Activated naive CD4-positive, alpha-beta T cell treated with Interleukin-2 at 50 U/mL for 16 hours (primary cell): ENCODE data around the gene FAM229A.
"Not testable (repeated sequence)": the region's sequence is repeated elsewhere in the genome, so short reads cannot be mapped to it uniquely, and the experiment has no call there.

ENCODE experiments used
- DNase-seq: peaks from one replicate; pipeline ENCODE4 v3.0.0-alpha.2; 2020

FAM229A gene, protein sequence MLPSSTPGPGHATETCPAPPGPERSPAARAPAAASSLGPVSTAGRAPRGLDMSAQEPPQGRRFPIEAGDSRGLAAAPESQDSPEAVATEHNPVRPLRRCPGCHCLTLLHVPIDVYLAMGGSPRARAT

DNA sequence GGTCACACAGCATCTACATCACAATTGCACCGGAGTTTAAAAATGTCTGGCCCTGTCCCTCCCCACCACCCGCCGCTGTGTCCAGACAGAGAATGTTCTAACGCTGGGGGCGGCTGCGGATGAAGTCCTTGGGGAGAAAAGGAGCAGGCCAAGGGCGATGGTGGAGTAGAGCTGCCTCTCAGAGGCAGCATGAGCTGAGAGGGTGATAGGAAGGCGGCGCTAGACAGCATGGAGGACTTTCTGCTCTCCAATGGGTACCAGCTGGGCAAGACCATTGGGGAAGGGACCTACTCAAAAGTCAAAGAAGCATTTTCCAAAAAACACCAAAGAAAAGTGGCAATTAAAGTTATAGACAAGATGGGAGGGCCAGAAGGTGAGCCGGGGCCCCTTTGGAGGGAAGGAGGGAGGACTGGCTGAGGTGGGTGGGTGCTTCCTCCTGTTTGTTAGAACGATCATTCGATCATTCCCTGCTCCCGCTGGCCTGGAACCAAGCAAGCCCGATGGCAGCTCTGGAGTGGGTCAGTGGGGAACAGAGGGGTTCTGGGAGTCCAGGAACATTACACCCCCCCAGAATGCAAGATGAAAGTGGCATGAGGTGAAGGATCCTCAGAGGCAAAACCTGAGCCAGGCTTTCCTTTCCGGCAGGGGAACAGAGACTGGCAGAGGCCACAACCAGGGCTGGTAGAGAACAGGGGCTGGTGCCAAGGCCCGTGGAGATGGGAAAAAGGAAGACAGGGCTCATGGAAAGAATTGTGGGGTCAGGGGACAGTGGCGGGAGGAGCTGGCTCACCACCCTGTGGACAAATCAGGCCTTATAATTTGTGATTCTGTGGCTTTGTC is at the start of gene FAM229A, which contains the start of gene TSSK3:
FAM229A (minus strand) TSS at position 12 of the 840 bp plus-strand sequence. CDS start 394 bp downstream, outside the sequence.
TSSK3 (plus strand) TSS at position 66 of the 840 bp plus-strand sequence; CDS start at position 229, 163 bp downstream.
- DNase-seq = no peak

DNA sequence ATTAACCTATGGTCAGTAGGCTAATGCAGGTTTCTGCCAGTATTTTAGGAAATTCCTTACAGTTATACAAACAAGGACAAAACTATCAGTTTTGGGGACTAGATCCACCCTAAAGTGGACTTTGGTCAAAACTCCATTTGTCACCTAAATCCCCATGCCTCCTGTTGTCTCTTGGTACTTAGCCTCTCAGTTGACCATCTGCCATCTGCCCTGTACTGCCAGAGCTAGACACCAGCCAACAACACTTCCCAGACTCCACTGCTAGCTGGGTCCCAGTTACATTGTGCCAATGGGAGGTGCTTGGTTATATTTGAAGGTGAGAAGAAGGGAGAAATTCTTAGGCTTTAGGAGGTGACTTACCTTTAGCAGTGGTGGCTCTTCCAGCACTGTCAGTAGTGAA is 49.0 kb upstream of the FAM229A start:
- no peak for DNase-seq

DNA sequence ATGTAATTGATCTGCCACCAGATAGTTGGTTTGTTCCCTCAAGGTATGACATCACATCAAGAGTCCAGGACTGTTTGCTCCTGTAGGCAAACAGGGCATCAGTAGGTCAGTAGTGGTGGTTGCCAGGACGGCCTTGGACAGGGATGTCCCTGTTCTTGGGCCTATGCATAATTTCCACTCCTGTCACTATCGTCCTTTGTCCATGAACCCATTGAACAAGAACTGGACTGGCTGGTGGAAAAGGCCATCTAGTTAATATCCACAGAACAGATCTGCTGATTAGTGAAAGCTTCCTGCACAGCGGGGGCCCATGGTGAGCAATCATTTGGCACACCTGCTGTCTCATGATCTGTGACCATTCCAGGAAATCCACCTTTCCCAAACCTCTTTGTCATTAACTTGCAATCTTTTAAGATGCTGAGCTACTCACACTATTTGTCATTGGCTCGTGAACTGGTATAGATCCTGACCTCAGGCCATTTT is 44.4 kb upstream of the FAM229A start:
- no peak for DNase-seq

DNA sequence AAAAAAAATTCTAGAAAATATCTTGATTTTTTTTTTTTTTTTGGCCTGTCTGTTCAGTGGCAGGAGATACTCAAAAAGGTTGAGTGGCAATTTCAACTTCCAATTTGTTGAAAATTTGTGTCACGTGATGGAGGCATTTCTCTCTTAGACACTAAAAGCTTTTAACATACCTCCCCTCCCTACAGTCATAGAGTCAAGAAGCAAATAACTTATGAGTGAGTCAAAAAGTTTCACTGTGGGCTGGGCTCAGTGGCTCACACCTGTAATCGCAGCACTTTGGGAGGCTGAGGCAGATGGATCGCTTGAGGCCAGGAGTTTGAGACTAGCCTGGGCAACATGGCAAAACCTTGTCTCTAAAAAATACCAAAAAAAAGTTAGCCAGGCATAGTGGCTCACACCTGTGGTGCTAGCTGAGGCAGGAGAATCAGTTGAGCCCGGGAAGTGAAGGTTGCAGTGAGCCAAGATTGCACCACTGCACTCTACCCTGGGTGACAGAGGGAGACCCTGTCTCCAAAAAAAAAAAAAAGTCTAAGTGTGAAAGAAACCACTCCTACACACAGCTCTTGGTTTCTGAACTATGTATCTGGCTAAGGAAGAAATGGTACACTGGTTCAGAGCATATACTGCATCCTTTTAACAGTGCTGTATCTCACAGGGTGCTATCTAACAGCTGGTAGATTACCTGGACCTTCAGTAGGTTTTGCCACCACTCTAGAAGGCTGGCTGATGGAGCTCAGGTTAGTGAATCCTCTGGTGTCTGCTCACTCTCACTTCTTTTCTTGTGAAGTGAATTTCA is 43.6 kb upstream of the FAM229A start:
- DNase-seq = no peak

DNA sequence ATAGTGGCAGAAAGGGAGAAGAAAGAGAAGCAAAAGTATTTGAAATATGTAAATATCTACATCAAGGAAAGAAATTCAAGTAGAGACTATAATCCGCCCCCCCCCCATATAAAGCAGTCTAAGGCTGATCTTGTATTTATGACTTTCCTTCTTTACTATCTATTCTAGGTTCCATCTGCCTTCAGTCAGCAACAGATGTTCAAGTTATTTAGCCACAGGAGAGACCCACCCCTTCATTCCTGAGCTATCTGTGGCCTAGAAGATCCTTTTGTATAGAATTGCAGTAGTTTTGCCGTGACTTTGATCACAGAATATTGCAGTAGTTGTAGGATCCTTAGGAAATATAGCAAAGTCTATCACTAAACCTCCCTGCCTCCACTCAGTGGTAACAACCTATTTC is 42.7 kb upstream of the FAM229A start:
- DNase-seq = no peak

DNA sequence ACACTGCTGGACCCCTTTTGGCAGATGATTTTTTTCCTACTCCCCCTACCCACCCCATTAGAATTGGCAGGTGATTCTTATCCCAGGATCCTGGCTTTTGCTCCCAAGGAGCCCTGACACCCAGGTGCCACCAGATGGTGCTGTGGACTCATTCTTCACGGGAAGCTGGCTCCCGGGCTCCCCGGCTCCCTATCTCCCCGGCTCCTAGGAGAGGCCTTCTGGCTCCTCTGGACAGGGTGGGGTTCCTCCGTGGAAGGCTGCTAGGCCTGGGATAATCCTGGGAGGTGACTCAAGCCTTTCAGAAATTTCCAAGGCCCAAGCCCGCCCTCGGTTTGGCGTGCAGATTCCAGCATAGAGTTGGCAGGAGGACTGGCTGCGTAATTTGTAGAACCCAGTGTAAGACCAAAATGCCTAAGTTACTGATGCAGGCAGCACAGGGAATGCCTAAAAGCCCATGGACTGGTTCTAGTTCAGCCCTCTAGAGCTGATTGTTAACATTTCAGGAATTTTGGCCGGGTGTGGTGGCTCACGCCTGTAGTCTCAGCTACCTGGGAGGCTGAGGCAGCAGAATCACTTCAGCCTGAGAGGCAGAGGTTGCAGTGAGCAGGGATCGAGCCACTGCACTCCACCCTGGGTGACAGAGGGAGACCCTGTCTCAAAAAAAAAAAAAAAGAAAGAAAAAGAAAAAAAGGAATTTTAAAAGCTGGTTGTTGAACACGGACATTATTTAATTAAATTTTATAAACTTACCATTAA is 38.8 kb upstream of the FAM229A start:
- peak; percentile 56 for DNase-seq

DNA sequence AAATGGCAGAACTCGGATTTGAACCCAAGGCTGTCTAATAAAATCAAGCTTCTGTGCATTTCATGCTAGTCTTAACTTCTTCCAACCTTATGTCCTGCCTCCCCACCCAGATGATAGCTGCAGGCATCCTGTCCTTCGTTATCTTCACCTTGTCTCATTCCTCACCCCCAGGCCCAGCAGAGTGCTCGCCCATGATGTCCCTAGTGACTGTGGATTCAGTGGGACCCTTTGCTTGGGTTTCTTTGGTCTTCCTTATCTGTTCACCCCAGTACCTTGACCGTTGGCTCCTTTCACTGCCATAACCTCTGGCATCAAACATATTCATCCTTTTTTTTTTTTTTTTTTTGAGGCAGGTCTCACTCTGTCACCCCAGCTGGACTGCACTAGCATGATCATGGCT is 37.6 kb upstream of the FAM229A start:
- DNase-seq = no peak

DNA sequence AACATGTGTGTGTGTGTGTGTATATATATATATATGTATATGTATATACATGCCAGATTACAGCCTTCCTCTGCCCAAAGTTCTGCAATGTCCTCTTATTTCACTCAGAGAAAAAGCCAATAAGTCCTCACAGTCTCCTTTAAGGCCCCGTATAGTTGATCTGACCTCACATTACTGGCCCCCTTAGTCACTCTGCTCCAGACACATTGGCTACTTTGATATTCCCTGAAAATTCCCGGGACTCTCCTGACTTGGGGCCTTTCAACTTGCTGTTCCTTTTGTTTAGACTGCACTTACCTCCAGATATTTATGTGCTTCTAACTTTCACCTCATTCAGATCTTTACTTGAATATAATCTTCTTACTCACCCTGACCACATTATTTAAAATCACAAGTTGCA is 36.1 kb upstream of the FAM229A start:
- DNase-seq = no peak

DNA sequence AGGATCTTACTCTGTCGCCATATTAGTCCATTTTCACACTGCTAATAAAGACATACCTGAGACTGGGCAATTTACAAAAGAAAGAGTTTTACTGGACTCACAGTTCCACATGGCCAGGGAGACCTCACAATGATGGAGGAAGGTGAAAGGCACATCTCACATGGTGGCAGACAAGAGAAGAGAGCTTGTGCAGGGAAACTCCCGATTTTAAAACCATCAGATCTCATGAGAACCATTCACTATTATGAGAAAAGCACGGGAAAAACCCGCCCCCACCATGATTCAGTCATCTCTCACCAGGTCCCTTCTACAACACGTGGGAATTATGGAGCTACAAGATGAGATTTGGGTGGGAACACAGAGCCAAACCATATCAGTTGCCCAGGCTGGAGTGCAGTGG is 34.2 kb upstream of the FAM229A start:
- not testable (repeated sequence) for DNase-seq

DNA sequence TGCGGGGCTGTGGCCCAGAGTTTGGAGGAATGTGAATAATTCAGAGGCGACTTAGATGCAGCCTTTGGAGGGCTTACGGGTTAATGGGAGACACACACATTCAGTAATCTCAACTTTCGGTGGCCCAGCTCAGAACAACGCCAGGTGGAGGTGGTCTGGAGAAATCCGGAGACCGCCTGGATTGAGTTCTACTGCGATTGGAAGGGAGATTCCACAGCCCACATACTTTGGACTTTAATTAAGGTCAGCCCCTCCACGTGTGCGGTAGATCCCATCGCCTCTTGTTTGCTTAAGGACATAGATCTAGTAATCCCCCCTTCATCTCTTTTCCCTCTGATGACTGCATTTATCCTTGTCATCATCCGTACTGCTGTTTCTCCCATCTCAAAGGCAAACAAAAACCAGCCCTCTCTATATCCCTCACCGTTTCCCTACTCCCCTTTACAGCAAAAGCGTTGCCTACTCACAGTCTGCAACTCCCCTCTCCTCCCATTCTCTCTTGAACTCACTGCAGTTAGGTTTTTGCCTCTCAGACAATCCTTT is 32.7 kb upstream of the FAM229A start:
- no peak for DNase-seq

DNA sequence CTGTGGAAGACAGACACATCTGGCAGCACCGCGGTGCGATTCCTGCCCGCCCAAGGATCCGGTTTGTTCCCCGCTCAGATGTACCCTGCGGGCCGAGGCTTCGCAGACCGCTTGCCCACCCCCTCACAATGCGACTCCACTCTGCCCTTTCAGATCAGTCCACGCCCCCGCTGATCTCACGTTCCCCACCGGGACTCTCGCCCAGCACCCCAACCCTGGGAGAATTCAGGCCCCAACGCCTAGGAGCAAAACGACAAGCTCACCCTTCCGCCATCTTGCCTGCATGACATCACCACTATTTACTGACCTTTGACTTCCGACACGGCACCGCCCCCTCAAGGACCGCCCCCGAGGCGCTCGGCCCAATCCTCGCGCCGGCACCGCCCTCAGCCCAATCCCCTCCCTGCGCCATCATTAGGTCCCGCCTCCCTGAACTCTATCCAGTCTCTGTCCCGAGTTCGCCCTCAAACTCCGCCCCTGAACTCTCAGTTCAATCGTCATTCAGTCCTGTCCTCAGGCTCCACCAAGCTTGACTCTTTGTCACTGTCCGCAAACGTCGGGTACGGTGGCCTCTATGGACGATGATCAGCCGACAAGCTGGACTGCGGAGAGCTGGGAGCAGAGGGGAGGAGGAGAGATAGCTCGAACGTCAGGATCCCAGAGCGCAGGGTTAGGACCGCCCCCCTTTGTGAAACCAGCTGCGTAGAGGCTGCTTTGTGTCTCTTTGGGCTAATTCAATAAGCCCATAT is 32.0 kb upstream of the FAM229A start, which contains the start of gene BSDC1:
BSDC1 (minus strand) TSS at position 301 of the 749 bp plus-strand sequence; CDS start at position 274, 27 bp downstream.
- DNase-seq = peak; percentile 99

DNA sequence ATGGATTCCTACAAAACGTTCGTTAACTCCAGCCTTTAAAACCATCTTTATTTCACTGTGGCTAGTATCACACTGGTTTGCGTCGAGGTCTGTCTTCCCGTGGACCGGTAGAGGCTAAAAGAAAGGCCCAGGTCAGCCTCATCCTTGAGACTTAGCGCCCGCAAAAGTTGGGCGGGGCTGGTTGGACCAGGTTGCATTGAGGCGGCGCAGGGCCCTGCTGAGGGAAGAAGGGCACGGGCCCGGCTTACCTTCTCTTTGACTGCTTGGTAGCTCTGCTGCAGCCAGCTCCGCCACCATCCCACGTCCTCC is 31.5 kb upstream of the FAM229A start:
- DNase-seq = peak; percentile 40

DNA sequence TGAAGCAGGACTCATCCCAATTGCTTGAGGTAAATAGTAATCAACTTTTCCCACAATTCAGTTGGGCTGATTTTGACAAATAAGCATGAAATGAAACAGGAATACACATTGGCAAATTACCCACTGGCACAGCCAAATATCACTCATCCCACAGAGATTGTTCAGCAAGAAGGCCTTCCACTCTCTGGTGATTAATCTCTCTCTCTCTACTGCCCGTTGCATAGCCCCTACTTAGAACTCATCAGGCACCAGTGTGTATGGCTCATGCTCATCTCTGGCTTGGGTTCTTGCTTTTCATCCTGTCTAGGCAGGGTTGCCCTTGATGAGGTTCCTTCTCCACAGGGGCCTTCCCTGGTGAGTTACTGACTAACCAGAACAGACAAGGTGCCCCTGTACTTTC is 30.9 kb upstream of the FAM229A start:
- peak; percentile 9 for DNase-seq

DNA sequence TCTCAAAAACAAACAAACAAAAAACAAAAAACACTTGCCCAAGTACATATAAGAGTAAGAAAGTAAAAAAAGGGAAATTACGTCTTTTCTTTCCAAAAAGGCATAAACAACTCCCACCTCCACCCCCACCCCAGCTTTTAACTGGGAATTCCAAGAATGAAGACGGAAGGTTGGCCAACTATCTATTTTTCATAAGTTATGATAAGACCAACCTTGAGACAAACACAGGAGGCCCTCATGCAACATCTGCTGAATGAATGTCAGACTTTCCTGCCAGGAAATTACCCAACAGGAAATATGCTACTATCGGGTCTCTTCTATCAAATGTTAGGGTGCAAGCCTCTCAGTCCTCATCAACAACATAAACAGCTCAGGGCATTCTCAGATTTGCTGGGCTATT is 30.0 kb upstream of the FAM229A start:
- no peak for DNase-seq

DNA sequence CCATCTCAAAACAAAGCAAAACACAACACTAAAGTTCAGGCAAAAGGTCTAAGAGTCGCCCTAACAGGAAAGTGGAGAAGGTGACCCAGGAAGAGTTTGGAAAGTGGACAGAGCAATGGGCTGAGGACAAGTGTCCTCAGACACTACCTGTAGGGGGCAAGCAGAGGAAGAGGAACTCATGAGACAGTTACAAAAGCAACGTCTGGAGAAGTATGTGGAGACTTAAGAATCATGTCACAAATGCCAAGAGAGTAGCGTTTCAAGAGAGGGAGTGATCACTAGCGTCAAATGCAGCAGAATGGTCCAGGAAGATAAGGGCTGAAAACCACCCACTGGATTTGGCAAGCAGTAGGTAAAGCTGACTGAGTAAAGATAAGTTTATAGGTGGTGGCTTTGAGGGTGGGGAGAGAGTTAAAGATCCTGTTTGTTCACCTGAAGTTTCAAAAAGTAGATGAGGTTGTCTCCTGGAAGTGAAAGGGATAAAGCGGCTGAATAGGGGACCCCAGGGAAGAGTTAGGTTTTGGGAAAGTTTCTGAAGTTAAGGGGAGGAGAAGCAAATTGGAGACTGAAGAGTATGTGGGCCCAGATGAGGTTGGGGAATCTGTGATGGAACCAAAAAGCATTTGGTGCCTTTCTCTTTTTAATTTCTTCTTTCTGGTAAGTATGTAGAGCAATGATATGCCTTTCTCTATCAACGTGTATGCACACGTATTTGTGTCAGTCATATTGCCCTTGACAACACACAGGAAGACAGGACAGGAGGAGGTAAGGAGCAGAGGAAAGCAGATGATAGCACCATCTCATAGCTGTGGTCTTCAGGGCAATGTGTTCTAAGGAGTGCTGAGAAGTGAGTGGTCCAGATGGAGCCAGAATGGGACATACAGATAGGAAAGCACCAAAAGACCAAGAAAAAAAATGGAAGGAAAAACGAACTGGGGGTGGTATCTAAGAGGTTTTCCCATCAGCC is 28.9 kb upstream of the FAM229A start:
- no peak for DNase-seq

DNA sequence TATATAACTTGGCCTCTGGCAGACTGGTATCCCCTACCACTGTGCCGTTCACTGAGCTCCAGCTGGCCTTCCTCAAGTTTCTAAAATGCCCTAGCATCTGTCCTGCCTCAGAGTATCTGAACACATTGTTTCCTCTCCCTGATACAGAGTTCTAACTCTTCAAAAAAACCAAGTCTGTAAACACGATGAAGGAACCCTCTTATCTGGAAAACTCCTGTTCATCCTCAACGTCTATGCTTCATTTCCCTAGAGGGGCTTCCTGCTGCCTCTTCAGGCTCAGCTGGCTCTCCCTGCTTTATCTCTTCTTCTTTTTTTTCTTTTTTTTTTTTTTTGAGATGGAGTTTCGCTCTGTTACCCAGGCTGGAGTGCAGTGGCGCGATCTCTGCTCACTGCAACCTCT is 26.4 kb upstream of the FAM229A start:
- DNase-seq = no peak

DNA sequence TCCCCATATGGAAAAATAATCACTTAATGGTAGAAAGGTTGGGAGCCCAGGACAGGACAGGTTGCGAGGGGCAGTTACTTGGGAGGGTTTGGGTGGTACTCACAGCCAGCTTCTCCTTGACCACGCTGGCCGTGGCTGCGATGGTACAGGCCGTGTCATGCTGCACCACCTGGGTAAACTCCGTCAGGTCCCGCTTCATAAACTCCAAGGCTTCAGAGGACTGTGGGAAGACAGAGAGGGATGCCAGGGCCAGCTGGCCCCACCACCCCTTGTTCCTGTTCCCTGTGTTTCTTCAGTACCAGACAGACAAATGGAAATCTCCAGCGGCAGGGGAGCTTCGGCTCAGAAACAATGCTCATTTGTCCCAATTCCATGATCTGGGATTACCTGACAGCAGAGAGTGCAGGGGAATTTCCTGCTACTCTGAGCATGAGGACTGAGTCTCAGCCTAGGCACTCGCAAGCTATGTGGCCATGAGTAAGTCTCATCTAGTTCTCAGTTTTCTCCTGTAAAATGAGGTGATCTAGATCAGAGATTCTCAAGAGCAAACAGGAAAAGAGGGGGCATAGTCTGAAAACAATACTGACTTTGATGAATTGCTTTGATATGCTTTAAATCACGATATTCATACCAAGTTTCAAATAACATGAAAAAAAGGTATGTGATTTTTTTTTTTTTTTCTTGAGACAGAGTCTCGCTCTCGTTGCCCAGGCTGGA is 24.5 kb upstream of the FAM229A start:
- no peak for DNase-seq

DNA sequence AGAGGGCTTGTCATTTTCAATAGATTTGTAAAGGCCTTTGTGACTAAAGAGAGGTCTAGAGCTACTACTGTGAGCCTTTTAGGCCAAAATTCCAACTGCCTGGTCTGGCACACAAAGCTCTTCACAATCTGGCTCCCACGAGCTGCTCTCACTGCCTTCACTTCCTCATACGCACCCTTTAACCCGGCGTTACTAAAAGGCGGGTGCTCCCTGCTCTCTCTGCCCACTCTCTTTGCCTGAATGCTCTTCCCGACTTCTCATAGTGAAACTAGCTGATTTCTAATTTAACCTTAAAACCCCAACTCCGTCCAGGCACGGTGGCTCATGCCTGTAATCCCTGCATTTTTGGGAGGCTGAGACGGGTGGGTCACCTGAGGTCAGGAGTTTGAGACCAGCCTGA is 17.8 kb upstream of the FAM229A start:
- no peak for DNase-seq

DNA sequence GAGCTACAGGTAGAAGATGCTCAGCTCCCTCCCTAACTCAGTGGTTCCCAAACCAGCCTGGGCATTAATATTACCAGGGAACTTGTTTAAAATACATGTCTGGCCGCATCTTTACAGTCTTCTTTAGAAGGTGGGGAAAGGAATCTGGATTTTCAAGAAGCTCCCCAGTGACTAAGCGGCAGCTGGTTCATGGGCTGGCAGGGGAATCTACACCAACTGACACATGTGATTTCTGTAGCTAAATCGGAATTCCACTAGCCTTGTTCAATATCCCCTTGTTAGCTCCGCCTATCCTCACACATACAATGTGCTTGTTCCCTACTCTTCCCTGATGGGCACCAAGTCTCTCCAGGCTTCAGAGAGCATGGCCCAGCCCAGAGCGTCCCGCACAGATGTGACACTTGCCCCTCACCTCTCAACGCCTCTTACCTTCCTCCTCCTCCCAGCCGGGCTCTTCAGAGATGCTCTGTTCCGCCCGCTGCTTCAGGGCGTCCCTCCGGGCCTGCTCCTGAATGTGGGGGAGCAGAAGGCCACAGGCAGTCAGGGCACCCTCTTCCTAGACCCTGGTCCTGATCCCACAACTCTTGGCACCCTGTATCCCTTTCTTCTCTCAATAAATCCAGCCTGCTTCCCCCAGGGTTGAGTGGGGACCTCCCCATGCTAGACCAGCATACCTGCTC is 15.4 kb upstream of the FAM229A start:
- no peak for DNase-seq
